Ovary (tissue), 9 donors: Measurements from ENCODE around the gene LIPG. TPM values are rescaled to one million over a fixed set of nuclear protein-coding genes. Genes with fewer than 3 reads are reported as not detected.

Source experiments
- DNase-seq, 5 donors: peaks; one replicate each; pipeline ENCODE4 v3.0.0-alpha.2; 2019 to 2020
- H3K27ac ChIP-seq, 2 donors: fragments of 200-600 bp; one replicate each; pipeline versions ENCODE4 v1.5.1 to v1.8.0; 2019 to 2022
- H3K27me3 ChIP-seq: fragments of 200-600 bp; one replicate; pipeline ENCODE4 v1.8.0; 2022
- H3K36me3 ChIP-seq: fragments of 200-600 bp; sonication (generic); one replicate; pipeline ENCODE4 v1.5.1; 2019
- H3K4me1 ChIP-seq: one replicate; pipeline ENCODE4 v1.8.1; 2013; ENCODE audit warnings: mild to moderate bottlenecking, moderate library complexity; ENCODE audit not compliant: insufficient read depth
- H3K4me3 ChIP-seq: fragments of 200-600 bp; sonication (generic); one replicate; pipeline ENCODE4 v1.5.1; 2017
- H3K9me3 ChIP-seq, 2 donors: fragments of 200-600 bp in 1 of 2; sonication (generic) in 1 of 2; one replicate each; pipeline versions ENCODE4 v1.5.1 to v1.8.1; 2013 to 2019; ENCODE audit warnings: mild to moderate bottlenecking in 1 of 2, moderate library complexity in 1 of 2
- EP300 ChIP-seq: sonication (generic); formaldehyde crosslinking; IDR thresholded peaks from one replicate; pipeline ENCODE4 v1.6.1; 2017; ENCODE audit warnings: antibody characterized with exemption
- POLR2A ChIP-seq: fragments of 450-650 bp; IDR thresholded peaks from one replicate; pipeline ENCODE4 v1.6.1; 2017; ENCODE audit warnings: antibody characterized with exemption, mild to moderate bottlenecking, moderate library complexity
- WGBS, 3 donors: extraction: QIAGEN DNeasy Blood & Tissue Kit in 1 of 3; methylation state at CpG; one replicate each; pipeline versions ENCODE4 v1.1.5 to v1.1.7; 2013 to 2017; 5-methylcytosine and 5-hydroxymethylcytosine counted together
- intact Hi-C, 4 donors: fragments of 100-400 bp; cut with DNase I; formaldehyde crosslinking; loops; one replicate each; pipeline versions ENCODE4 v1.11.0 to v1.15.1; 2022 to 2023
- polyA plus RNA-seq, 2 donors: library from polyadenylated mRNA; stranded (reverse); fragments of 200-250 nt in 1 of 2; fragments of 350-450 nt in 1 of 2; fragmentation: Illumina TruSeq in 1 of 2; extraction: RNeasy Lipid Tissue Mini Kit (QIAGEN cat#74804) in 1 of 2; gene quantifications; one replicate each; pipeline ENCODE4 v1.2.3, GENCODE V29; 2013 to 2014
- total RNA-seq, 7 donors: library from RNA; depleted of rRNA in 2 of 7; stranded (reverse); fragments of >200 nt in 2 of 7; fragmentation: NEBNext Ultra II Directional in 3 of 7; extraction: Animal tissue kit (Norgen Biotek cat#: 25700) in 3 of 7; gene quantifications; one replicate each; pipeline versions ENCODE4 v1.1.0 to v1.2.4, GENCODE V29; 2016 to 2023
- TF ChIP-seq, protein P1 (sequence below), 3 donors: fragments of 450-650 bp in 2 of 3; fragments of 200-600 bp in 1 of 3; IDR thresholded peaks; one replicate each; pipeline versions ENCODE4 v1.5.1 to v1.8.0; 2016 to 2022; ENCODE audit warnings: antibody characterized with exemption in 3 of 3, mild to moderate bottlenecking in 1 of 3
- donor health status: DM: no; HTN: no; CAD: no; lungs with moderate emphysema.
- donor health status: DM: no; HTN: no; CAD: no.
- donor health status: Bipolar disorder and iron deficiency.
- donor health status: DM: yes; HTN: yes; CAD: no.
- donor health status: DM: no; HTN: no; CAD: no.
- donor health status: DM: yes; HTN: yes; CAD: no.

Gene LIPG
- total and polyA plus RNA-seq, 9 donors: 0.23 to 3.9 (median 0.60) TPM; not detected in 1

DNA sequence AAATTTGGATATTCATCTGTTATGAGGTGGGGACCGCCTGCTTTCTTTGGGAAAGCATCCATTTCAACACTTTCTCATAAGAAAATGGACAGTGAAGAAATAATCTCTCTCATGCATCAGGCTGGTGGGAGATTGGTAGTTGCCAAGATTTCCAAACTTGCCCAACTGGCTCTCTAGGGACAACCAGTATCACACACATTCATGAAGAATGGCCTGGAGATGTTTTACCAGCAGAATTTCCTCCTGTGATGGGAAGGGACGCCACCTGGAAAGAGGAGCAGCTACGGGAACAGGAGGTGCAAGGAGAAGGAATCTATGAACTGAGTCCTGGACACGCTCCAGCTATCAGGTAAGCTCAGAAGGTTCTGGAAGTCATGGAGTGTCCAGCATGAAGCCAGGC, 39.4 kb downstream of the LIPG start:
- H3K27ac ChIP-seq: no peak overlapping the region
- no peaks in the 10 kb centered on the region for H3K4me1 ChIP-seq
- no peak for DNase-seq
- peaks cover 0 to 3% of the 10 kb centered on the region in 2 donors for H3K9me3 ChIP-seq
- intact Hi-C loops: no loop called here
- H3K4me3 ChIP-seq: no peak overlapping the region
- no peaks in the 10 kb centered on the region for H3K27me3 ChIP-seq
- H3K36me3 ChIP-seq: no peaks in the 10 kb centered on the region
- TF ChIP-seq EP300 (no peak), POLR2A (no peak)
- TF ChIP-seq, protein P1, sequence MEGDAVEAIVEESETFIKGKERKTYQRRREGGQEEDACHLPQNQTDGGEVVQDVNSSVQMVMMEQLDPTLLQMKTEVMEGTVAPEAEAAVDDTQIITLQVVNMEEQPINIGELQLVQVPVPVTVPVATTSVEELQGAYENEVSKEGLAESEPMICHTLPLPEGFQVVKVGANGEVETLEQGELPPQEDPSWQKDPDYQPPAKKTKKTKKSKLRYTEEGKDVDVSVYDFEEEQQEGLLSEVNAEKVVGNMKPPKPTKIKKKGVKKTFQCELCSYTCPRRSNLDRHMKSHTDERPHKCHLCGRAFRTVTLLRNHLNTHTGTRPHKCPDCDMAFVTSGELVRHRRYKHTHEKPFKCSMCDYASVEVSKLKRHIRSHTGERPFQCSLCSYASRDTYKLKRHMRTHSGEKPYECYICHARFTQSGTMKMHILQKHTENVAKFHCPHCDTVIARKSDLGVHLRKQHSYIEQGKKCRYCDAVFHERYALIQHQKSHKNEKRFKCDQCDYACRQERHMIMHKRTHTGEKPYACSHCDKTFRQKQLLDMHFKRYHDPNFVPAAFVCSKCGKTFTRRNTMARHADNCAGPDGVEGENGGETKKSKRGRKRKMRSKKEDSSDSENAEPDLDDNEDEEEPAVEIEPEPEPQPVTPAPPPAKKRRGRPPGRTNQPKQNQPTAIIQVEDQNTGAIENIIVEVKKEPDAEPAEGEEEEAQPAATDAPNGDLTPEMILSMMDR (IDR thresholded peaks at IDR 0.05): no peak
- WGBS, 3 donors: 89 to 96% (median 93%) methylated on average over 4 of the region's 4 CpGs

DNA sequence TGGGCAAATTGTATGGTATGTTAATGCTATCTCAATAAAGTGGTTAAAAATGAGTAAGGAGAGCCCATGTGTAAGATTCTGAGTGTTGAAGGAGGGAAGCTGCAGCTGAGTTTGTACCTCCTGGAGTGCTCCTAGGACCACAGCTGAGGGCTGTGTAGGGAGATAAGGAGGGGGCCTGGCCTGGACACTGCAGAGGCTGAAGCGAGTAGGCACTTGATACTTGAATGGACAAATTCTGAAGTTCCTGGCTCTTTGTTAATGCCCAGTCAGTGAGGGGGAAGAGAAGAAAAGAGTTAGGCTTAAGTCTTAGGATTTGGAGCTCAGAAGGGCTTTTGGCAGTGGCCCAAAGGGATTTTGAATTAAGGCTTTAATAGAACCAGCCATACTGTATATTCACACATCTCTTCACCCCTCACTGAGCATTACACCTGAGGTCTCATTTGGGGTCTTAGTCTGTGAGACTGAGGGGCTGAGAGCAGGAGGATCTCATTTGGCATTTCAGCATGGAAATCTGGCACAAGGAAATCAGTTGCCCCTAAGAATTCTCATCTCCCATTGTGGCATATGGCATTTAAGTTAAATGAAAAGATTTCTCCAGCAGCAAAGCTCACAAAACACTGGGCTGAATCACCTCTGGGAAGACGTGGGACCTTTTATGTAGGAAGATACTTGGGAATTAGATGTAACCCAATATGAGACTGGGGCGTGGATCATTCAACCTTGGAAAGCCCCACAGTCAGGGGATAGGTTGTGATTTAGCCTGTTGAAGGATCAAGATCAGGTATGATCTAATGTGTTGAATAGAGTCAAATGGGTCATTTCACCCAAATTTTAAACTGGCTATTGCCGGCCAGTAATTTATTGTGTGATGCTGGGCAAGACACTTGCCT, 46.8 kb downstream of the LIPG start:
- peaks cover 0 to 3% of the 10 kb centered on the region in 2 donors for H3K9me3 ChIP-seq
- DNase-seq: no peak
- H3K4me1 ChIP-seq: no peaks in the 10 kb centered on the region
- no peaks in the 10 kb centered on the region for H3K27me3 ChIP-seq
- no peaks in the 10 kb centered on the region for H3K36me3 ChIP-seq
- H3K27ac ChIP-seq: no peak overlapping the region
- intact Hi-C loops: no loop called here
- H3K4me3 ChIP-seq: no peak overlapping the region
- whole genome bisulfite sequencing, 3 donors: 90 to 96% (median 93%) methylated on average over 4 of the region's 4 CpGs
- TF ChIP-seq EP300 (no peak), POLR2A (no peak)
- TF ChIP-seq, protein P1 (IDR thresholded peaks at IDR 0.05): no peak

DNA sequence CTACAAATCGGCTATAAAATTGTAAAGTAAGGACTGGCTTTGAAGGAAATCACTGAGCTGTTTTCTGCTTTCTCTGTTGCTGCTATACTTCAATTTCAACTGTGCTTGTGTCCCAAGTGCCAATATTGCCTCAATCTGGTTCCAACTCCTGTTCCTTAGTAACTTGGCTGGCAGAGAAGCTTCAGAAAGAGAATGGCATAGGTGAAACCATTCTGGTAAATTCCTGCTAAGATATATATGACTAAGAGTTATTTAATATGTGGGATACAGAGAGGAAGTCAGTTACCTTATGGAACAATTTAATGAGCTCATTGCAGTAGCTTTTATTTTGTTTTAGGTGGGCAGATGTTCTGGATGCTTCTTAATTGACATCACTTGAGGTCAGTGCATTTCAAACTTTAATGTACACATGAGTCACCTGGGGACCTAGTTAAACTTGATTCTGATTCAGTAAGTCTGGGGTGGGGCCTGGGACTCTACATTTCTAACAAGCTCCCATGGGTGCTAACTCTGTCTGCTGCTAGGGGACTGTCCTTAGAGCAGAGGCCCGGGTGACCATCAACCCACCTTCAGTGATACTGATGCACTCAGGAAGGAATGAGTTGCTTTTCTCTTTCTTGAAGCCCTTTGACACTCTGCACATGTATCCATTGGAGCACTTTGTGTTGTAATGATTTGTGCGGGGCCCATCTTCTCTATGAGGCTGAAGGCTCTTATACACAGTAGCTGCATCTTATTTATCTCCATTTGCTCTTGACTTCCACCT, 47.6 kb downstream of the LIPG start:
- intact Hi-C loops: no loop called here
- H3K4me3 ChIP-seq: no peak overlapping the region
- no peaks in the 10 kb centered on the region for H3K4me1 ChIP-seq
- no peaks in the 10 kb centered on the region for H3K36me3 ChIP-seq
- H3K27me3 ChIP-seq: no peaks in the 10 kb centered on the region
- H3K27ac ChIP-seq: no peak overlapping the region
- peaks cover 0 to 3% of the 10 kb centered on the region in 2 donors for H3K9me3 ChIP-seq
- 95 to 96% (median 96%) methylated on average over 3 of the region's 3 CpGs for WGBS, 3 donors
- DNase-seq: no peak
- TF ChIP-seq EP300: no peak
- no peak for TF ChIP-seq POLR2A
- TF ChIP-seq, protein P1 (IDR thresholded peaks at IDR 0.05): no peak

DNA sequence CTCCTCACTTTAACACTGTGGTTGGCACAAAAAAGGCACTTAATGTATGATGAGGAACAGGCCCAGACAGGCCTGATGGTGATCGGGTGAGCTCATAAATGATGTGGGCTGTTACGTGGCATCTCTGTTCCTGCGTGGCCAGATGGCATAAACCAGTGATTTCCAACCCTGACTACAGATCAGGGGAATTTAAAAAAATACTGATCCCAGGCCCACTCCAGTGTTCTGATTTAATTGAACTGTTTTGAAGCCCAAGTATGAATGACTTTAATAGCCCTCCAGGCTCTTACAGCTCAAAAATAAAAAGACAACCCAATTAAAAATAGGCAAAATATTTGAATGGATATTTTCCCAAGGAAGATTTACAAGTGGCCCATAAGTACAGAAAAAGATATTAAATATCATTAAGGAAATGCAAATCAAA, 48.2 kb downstream of the LIPG start:
- no peak overlapping the region for H3K27ac ChIP-seq
- no peaks in the 10 kb centered on the region for H3K27me3 ChIP-seq
- H3K4me3 ChIP-seq: no peak overlapping the region
- H3K4me1 ChIP-seq: no peaks in the 10 kb centered on the region
- DNase-seq: no peak
- intact Hi-C loops: no loop called here
- no peaks in the 10 kb centered on the region for H3K36me3 ChIP-seq
- WGBS, 3 donors: 92 to 97% (median 97%) methylated on average over 3 of the region's 3 CpGs
- TF ChIP-seq, protein P1 (IDR thresholded peaks at IDR 0.05): no peak
- no peak for TF ChIP-seq POLR2A
- no peak for TF ChIP-seq EP300
- H3K9me3 ChIP-seq: peaks cover 0 to 2% of the 10 kb centered on the region in 2 donors
